ENCODE measurements around the gene VPS36.
A peak's percentile ranks its signal among the peaks of the same experiment; 100 is the strongest.

GRCh38 chr13:52450012-52450792 is at the start of gene VPS36:
- TF ChIP-seq CTCF (optimal IDR thresholded peaks at IDR 0.05 in 1 of 3, IDR thresholded peaks at IDR 0.05 in 1 of 3, conservative IDR thresholded peaks at IDR 0.05 in 1 of 3; ENCODE audit: extremely low read depth in 1 of 3, insufficient read depth in 2 of 3, low read length in 3 of 3), result peak; percentile 92 to 100 (median 97)
- no peak for TF ChIP-seq EZH2 (IDR thresholded peaks at IDR 0.05; ENCODE audit: low read length)
